PFSK-1 (cell line): ENCODE results near the gene HIPK2.

ENCODE experiments used
- POLR2AphosphoS5 ChIP-seq: IDR thresholded peaks from 2 replicates; pipeline ENCODE4 v1.6.1; 2012; ENCODE audit warnings: low read depth, mild to moderate bottlenecking, control low read depth, low read length, moderate library complexity
- SIN3A ChIP-seq: IDR thresholded peaks from 2 replicates; pipeline ENCODE4 v1.6.1; 2012; ENCODE audit warnings: mild to moderate bottlenecking, low read length, moderate library complexity, borderline replicate concordance; ENCODE audit not compliant: insufficient read depth

GRCh38 chr7:139691253-139691781 is 86.5 kb downstream of the HIPK2 start:
- TF ChIP-seq POLR2AphosphoS5 (no peak), SIN3A (no peak)
